CD14-positive monocyte (primary cell): ENCODE results near the gene FOXP1. TPM values are rescaled to one million over a fixed set of nuclear protein-coding genes. Genes with fewer than 3 reads are reported as not detected.

Experiments used
- DNase-seq, 3 donors: peaks; one replicate each; pipeline ENCODE4 v3.0.0-alpha.2; 2011 to 2022
- H2AFZ ChIP-seq: 2 replicates; pipeline ENCODE4 v1.6.0; 2012; ENCODE audit warnings: mild to moderate bottlenecking, low read depth, low read length, inconsistent platforms; ENCODE audit not compliant: insufficient read depth, poor library complexity, severe bottlenecking
- H3K27ac ChIP-seq, 2 donors: 1 replicate in 1 of 2; 2 replicates in 1 of 2; pipeline ENCODE4 v1.5.1; 2012 to 2013; ENCODE audit warnings: low read length in 2 of 2, control low read depth in 1 of 2, inconsistent platforms in 1 of 2, low read depth in 1 of 2, mild to moderate bottlenecking in 1 of 2
- H3K27me3 ChIP-seq, 2 donors: one replicate each; pipeline versions ENCODE4 v1.6.0 to v1.6.1; 2011 to 2013; ENCODE audit warnings: low read length in 2 of 2; ENCODE audit not compliant: control insufficient read depth in 2 of 2, insufficient read depth in 2 of 2
- H3K36me3 ChIP-seq, 2 donors: replicated peaks in 1 of 2; 1 replicate in 1 of 2; 2 replicates in 1 of 2; pipeline versions ENCODE4 v1.5.1 to v1.6.1; 2012 to 2013; ENCODE audit warnings: low read length in 2 of 2, control low read depth in 1 of 2, inconsistent platforms in 1 of 2, mild to moderate bottlenecking in 1 of 2; ENCODE audit not compliant: insufficient read depth in 2 of 2, control insufficient read depth in 1 of 2
- H3K4me1 ChIP-seq, 2 donors: 1 replicate in 1 of 2; 2 replicates in 1 of 2; pipeline versions ENCODE4 v1.5.1 to v1.6.1; 2012 to 2013; ENCODE audit warnings: low read length in 2 of 2, control low read depth in 1 of 2, inconsistent platforms in 1 of 2, mild to moderate bottlenecking in 1 of 2, moderate library complexity in 1 of 2; ENCODE audit not compliant: insufficient read depth in 2 of 2, control insufficient read depth in 1 of 2
- H3K4me2 ChIP-seq: replicated peaks from 2 replicates; pipeline ENCODE3; 2012; ENCODE audit warnings: low read length, moderate library complexity, mild to moderate bottlenecking; ENCODE audit not compliant: poor library complexity, severe bottlenecking; ENCODE audit errors: extremely low read depth
- H3K4me3 ChIP-seq, 3 experiments: fragments of 200-600 bp in 1 of 3; sonication (generic) in 1 of 3; replicated peaks in 1 of 3; 1 replicate in 2 of 3; 2 replicates in 1 of 3; pipeline ENCODE4 v1.5.1; 2011 to 2013; ENCODE audit warnings: low read length in 3 of 3, mild to moderate bottlenecking in 3 of 3, control low read depth in 2 of 3, low read depth in 2 of 3, inconsistent platforms in 1 of 3, moderate library complexity in 1 of 3
- H3K79me2 ChIP-seq: 2 replicates; pipeline ENCODE4 v1.6.0; 2012; ENCODE audit warnings: mild to moderate bottlenecking, control low read depth, inconsistent platforms, low read length, moderate library complexity; ENCODE audit not compliant: insufficient read depth
- H3K9ac ChIP-seq: 2 replicates; pipeline ENCODE4 v1.6.0; 2017; ENCODE audit warnings: low read length, mild to moderate bottlenecking; ENCODE audit not compliant: insufficient read depth, poor library complexity, severe bottlenecking
- H3K9me3 ChIP-seq, 2 donors: replicated peaks in 1 of 2; 1 replicate in 1 of 2; 2 replicates in 1 of 2; pipeline versions ENCODE4 v1.5.1 to v1.6.1; 2012 to 2013; ENCODE audit warnings: low read length in 2 of 2, control low read depth in 1 of 2; ENCODE audit not compliant: control insufficient read depth in 1 of 2, insufficient read depth in 1 of 2
- H4K20me1 ChIP-seq: 2 replicates; pipeline ENCODE4 v1.6.0; 2012; ENCODE audit warnings: mild to moderate bottlenecking, low read length, control low read depth, moderate library complexity; ENCODE audit not compliant: insufficient read depth
- H3K27ac Mint-ChIP-seq, 7 donors: one replicate each; pipeline ENCODE4 v1.8.0; 2020; ENCODE audit warnings: mild to moderate bottlenecking in 7 of 7, mixed read lengths in 7 of 7, moderate library complexity in 6 of 7, inconsistent platforms in 2 of 7
- H3K27me3 Mint-ChIP-seq, 3 donors: one replicate each; pipeline ENCODE4 v1.8.0; 2021 to 2022; ENCODE audit warnings: low read depth in 3 of 3, mild to moderate bottlenecking in 3 of 3, mixed read lengths in 3 of 3, moderate library complexity in 3 of 3, inconsistent platforms in 1 of 3
- H3K36me3 Mint-ChIP-seq, 2 donors: one replicate each; pipeline ENCODE4 v1.8.0; 2020; ENCODE audit warnings: mixed read lengths in 2 of 2, inconsistent platforms in 1 of 2, mild to moderate bottlenecking in 1 of 2
- H3K4me1 Mint-ChIP-seq: one replicate; pipeline ENCODE4 v1.8.0; 2020; ENCODE audit warnings: mild to moderate bottlenecking, mixed read lengths
- H3K4me3 Mint-ChIP-seq, 2 donors: one replicate each; pipeline ENCODE4 v1.8.0; 2020; ENCODE audit warnings: mild to moderate bottlenecking in 2 of 2, mixed read lengths in 2 of 2, moderate library complexity in 1 of 2
- H3K9me3 Mint-ChIP-seq, 7 donors: one replicate each; pipeline ENCODE4 v1.8.0; 2020 to 2022; ENCODE audit warnings: mixed read lengths in 7 of 7, mild to moderate bottlenecking in 6 of 7, moderate library complexity in 6 of 7, inconsistent platforms in 2 of 7
- WGBS: methylation state at CpG from one replicate; pipeline ENCODE4 v1.1.5; 2013; ENCODE audit warnings: missing lambda C conversion rate; ENCODE audit not compliant: insufficient coverage; 5-methylcytosine and 5-hydroxymethylcytosine counted together
- intact Hi-C, 2 donors: fragments of 100-400 bp; cut with micrococcal nuclease; formaldehyde crosslinking; loops; one replicate each; pipeline versions ENCODE4 v1.15.0 to v1.15.1; 2023
- polyA plus RNA-seq, 3 donors: library from polyadenylated mRNA; depleted of rRNA in 1 of 3; unstranded in 2 of 3; stranded (reverse) in 1 of 3; fragments of 300-500 nt in 2 of 3; fragments of >200 nt in 1 of 3; fragmentation: Illumina TruSeq in 2 of 3; gene quantifications; 1 replicate in 2 of 3; 2 replicates in 1 of 3; pipeline ENCODE4 v1.2.3, GENCODE V29; 2012 to 2021
- TF ChIP-seq, protein P1 (sequence below): fragments of 200-600 bp; IDR thresholded peaks from one replicate; pipeline ENCODE4 v1.8.0; 2022; ENCODE audit warnings: antibody characterized with exemption, mild to moderate bottlenecking

Gene FOXP1
- polyA plus RNA-seq, 3 donors, result 25.7 to 42.6 (median 27.8) TPM

- H3K4me1 Mint-ChIP-seq, result peaks cover 25% of the 10 kb centered on the region
- Histone ChIP-seq H3K36me3 (no peaks in the 10 kb centered on the region), H3K79me2 (peaks cover 20% of the 10 kb centered on the region), H3K27ac (peak overlapping the region; percentile 5 to 94), H3K9me3 (no peaks in the 10 kb centered on the region), H3K9ac (no peak overlapping the region), H3K4me2 (no peak overlapping the region), H3K27me3 (no peaks in the 10 kb centered on the region), H3K4me3 (no peak overlapping the region), H3K4me1 (peaks cover 20 to 25% of the 10 kb centered on the region in 2 donors), H2AFZ (no peak overlapping the region), H4K20me1 (peaks cover 49% of the 10 kb centered on the region)
- TF ChIP-seq, protein P1, sequence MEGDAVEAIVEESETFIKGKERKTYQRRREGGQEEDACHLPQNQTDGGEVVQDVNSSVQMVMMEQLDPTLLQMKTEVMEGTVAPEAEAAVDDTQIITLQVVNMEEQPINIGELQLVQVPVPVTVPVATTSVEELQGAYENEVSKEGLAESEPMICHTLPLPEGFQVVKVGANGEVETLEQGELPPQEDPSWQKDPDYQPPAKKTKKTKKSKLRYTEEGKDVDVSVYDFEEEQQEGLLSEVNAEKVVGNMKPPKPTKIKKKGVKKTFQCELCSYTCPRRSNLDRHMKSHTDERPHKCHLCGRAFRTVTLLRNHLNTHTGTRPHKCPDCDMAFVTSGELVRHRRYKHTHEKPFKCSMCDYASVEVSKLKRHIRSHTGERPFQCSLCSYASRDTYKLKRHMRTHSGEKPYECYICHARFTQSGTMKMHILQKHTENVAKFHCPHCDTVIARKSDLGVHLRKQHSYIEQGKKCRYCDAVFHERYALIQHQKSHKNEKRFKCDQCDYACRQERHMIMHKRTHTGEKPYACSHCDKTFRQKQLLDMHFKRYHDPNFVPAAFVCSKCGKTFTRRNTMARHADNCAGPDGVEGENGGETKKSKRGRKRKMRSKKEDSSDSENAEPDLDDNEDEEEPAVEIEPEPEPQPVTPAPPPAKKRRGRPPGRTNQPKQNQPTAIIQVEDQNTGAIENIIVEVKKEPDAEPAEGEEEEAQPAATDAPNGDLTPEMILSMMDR, result no peak
- DNase-seq, result peak in 2 of 3 donors; percentile 14 to 35
- WGBS, result 94% methylated on average over 4 of the region's 10 CpGs
- intact Hi-C loops, result no loop called here
- H3K4me3 Mint-ChIP-seq, result no peak overlapping the region
- peaks cover 0 to 6% of the 10 kb centered on the region in 2 donors for H3K36me3 Mint-ChIP-seq
- no peaks in the 10 kb centered on the region for H3K9me3 Mint-ChIP-seq
- H3K27ac Mint-ChIP-seq, result peak overlapping the region in 5 of 7 donors; percentile 33 to 99 (median 82)
- no peaks in the 10 kb centered on the region for H3K27me3 Mint-ChIP-seq
These were observed 336.1 kb downstream of the FOXP1 start for GRCh38 chr3:71247221-71247957.

DNA sequence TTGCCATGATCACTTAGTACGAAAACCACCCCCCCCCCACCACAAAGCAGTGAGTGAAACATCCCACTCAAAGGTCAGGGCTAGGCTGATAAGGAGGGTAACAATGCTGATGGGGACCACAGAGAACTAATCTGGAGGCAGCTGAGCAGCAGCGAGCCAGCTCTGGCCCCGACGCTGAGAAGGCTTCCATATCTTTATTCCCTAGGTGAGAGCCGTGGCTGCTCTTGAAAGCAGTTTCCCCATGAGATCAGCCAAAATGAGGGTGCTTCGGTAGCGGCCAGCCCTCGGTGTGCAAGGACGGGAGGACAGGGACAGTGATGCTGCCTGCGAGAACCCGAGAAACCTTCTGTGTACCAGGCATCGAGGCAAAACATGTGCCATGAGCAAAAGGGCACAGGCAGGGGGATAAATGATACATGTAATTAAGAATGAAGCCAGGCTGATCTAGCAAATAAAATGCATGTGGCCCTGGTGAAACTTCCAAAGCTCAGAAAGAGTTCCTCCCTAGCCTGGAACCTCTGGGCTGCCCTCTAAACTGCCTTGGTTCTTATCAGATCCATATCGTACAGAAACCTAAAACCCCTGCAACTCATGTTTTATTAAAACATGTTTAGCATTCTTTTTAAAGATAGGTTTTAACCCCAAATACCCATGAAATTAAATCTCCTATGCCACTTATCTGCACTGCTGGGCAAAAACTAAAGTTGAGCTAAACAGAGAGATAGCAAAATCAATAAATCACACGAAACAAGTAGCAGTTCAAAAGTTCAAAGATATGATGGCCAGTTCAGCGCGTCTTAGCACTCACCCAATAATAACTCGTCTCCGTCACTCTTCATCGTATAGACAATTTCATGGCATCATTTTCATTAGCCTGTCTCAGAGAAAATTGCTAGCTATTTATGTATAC is 337.3 kb downstream of the FOXP1 start:
- no peaks in the 10 kb centered on the region for H3K36me3 ChIP-seq
- no peaks in the 10 kb centered on the region for H3K27me3 ChIP-seq
- peaks cover 17% of the 10 kb centered on the region for H3K79me2 ChIP-seq
- Mint-ChIP-seq H3K36me3 (peaks cover 0 to 7% of the 10 kb centered on the region in 2 donors), H3K4me3 (no peak overlapping the region), H3K27me3 (no peaks in the 10 kb centered on the region), H3K27ac (peak overlapping the region in 3 of 7 donors; percentile 21 to 74 (median 57)), H3K4me1 (peaks cover 23% of the 10 kb centered on the region), H3K9me3 (no peaks in the 10 kb centered on the region)
- no peak overlapping the region for H3K9ac ChIP-seq
- H3K4me1 ChIP-seq, result peaks cover 20 to 25% of the 10 kb centered on the region in 2 donors
- peaks cover 52% of the 10 kb centered on the region for H4K20me1 ChIP-seq
- no peak overlapping the region for H3K4me3 ChIP-seq
- no peak overlapping the region for H3K27ac ChIP-seq
- TF ChIP-seq, protein P1, result no peak
- 97% methylated on average over 16 of the region's 19 CpGs for WGBS
- no peak overlapping the region for H3K4me2 ChIP-seq
- no peak overlapping the region for H2AFZ ChIP-seq
- no peaks in the 10 kb centered on the region for H3K9me3 ChIP-seq
- DNase-seq, result no peak
- intact Hi-C loops, result no loop called here
